Neural progenitor cell (in vitro differentiated cells): ENCODE data around the gene NPR3. TPM values are rescaled to one million over a fixed set of nuclear protein-coding genes. Genes with fewer than 3 reads are reported as not detected.

Experiments used
- DNase-seq: peaks from one replicate; pipeline ENCODE4 v3.0.0-alpha.2; 2016; ENCODE audit warnings: low spot score
- H2AFZ ChIP-seq: fragments of 200-600 bp; sonication (generic); replicated peaks from 2 replicates; pipeline ENCODE4 v1.6.1; 2016; ENCODE audit warnings: antibody characterized with exemption
- H3F3A ChIP-seq: fragments of 200-600 bp; sonication (generic); 2 replicates; pipeline ENCODE4 v1.6.1; 2016; ENCODE audit warnings: antibody characterized with exemption, low read depth
- H3K27ac ChIP-seq: fragments of 200-600 bp; sonication (generic); 2 replicates; pipeline ENCODE4 v1.5.1; 2016; ENCODE audit warnings: mild to moderate bottlenecking
- H3K27me3 ChIP-seq: fragments of 200-600 bp; sonication (generic); 2 replicates; pipeline ENCODE4 v1.6.1; 2016; ENCODE audit warnings: mild to moderate bottlenecking, moderate library complexity
- H3K36me3 ChIP-seq: fragments of 200-600 bp; sonication (generic); 2 replicates; pipeline ENCODE4 v1.5.1; 2016
- H3K4me1 ChIP-seq: fragments of 200-600 bp; sonication (generic); 2 replicates; pipeline ENCODE4 v1.6.1; 2016; ENCODE audit warnings: mixed run types
- H3K4me2 ChIP-seq: fragments of 200-600 bp; sonication (generic); 2 replicates; pipeline ENCODE4 v1.6.1; 2016
- H3K4me3 ChIP-seq: fragments of 200-600 bp; sonication (generic); 2 replicates; pipeline ENCODE4 v1.5.1; 2016
- H3K79me2 ChIP-seq: fragments of 200-600 bp; sonication (generic); 2 replicates; pipeline ENCODE4 v1.6.1; 2016; ENCODE audit warnings: low read depth
- H3K9ac ChIP-seq: fragments of 200-600 bp; sonication (generic); 2 replicates; pipeline ENCODE4 v1.6.1; 2016
- H3K9me3 ChIP-seq: fragments of 200-600 bp; sonication (generic); 2 replicates; pipeline ENCODE4 v1.5.1; 2016; ENCODE audit warnings: low read depth
- H4K20me1 ChIP-seq: fragments of 200-600 bp; sonication (generic); 2 replicates; pipeline ENCODE4 v1.6.1; 2016; ENCODE audit warnings: low read depth
- H3K27ac Mint-ChIP-seq: 3 replicates; pipeline ENCODE4 v1.8.0; 2021; ENCODE audit warnings: mixed read lengths
- H3K27me3 Mint-ChIP-seq: 2 replicates; pipeline ENCODE4 v1.8.0; 2022; ENCODE audit warnings: low read depth, mild to moderate bottlenecking, inconsistent platforms, moderate library complexity, mixed read lengths; ENCODE audit not compliant: insufficient read depth
- H3K36me3 Mint-ChIP-seq: 3 replicates; pipeline ENCODE4 v1.8.0; 2021; ENCODE audit warnings: mixed read lengths
- H3K4me1 Mint-ChIP-seq: 3 replicates; pipeline ENCODE4 v1.8.0; 2021; ENCODE audit warnings: mixed read lengths
- H3K4me3 Mint-ChIP-seq: 3 replicates; pipeline ENCODE4 v1.8.0; 2021; ENCODE audit warnings: mild to moderate bottlenecking, moderate library complexity, mixed read lengths
- H3K9me3 Mint-ChIP-seq: 3 replicates; pipeline ENCODE4 v1.8.0; 2020; ENCODE audit warnings: mixed read lengths
- CTCF ChIP-seq: fragments of 200-600 bp; sonication (generic); IDR thresholded peaks from 2 replicates; pipeline ENCODE4 v1.5.1; 2017; ENCODE audit warnings: antibody characterized with exemption, mild to moderate bottlenecking
- EZH2 ChIP-seq: fragments of 200-600 bp; sonication (generic); IDR thresholded peaks from 2 replicates; pipeline ENCODE4 v1.6.1; 2017; ENCODE audit warnings: antibody characterized with exemption, mild to moderate bottlenecking, moderate library complexity
- EZH2phosphoT487 ChIP-seq: fragments of 200-600 bp; sonication (generic); IDR thresholded peaks from 2 replicates; pipeline ENCODE4 v1.6.1; 2017; ENCODE audit warnings: antibody characterized with exemption
- total RNA-seq: library from RNA; depleted of rRNA; stranded (reverse); fragments of >200 nt; gene quantifications from 2 replicates; pipeline ENCODE4 v1.2.3, GENCODE V29; 2015; ENCODE audit warnings: low replicate concordance

NPR3 gene
- total RNA-seq, 1 donor from 2014 or later = not detected

- no peak for DNase-seq
- Histone ChIP-seq H4K20me1 (no peaks in the 10 kb centered on the region), H3K4me3 (no peak overlapping the region), H3K4me2 (no peak overlapping the region), H3K9ac (no peak overlapping the region), H3F3A (no peaks in the 10 kb centered on the region), H3K27ac (no peak overlapping the region), H2AFZ (no peak overlapping the region), H3K4me1 (no peaks in the 10 kb centered on the region), H3K27me3 (no peaks in the 10 kb centered on the region), H3K9me3 (no peaks in the 10 kb centered on the region), H3K79me2 (no peaks in the 10 kb centered on the region), H3K36me3 (no peaks in the 10 kb centered on the region)
- H3K36me3 Mint-ChIP-seq = no peaks in the 10 kb centered on the region
- no peaks in the 10 kb centered on the region for H3K27me3 Mint-ChIP-seq
- no peak overlapping the region for H3K27ac Mint-ChIP-seq
- peaks cover 2% of the 10 kb centered on the region for H3K9me3 Mint-ChIP-seq
- no peak overlapping the region for H3K4me3 Mint-ChIP-seq
- TF ChIP-seq CTCF = no peak
- no peak for TF ChIP-seq EZH2phosphoT487
- no peak for TF ChIP-seq EZH2
- H3K4me1 Mint-ChIP-seq = no peaks in the 10 kb centered on the region
These were observed 24.4 kb downstream of the NPR3 start for GRCh38 chr5:32735512-32735911.

DNA sequence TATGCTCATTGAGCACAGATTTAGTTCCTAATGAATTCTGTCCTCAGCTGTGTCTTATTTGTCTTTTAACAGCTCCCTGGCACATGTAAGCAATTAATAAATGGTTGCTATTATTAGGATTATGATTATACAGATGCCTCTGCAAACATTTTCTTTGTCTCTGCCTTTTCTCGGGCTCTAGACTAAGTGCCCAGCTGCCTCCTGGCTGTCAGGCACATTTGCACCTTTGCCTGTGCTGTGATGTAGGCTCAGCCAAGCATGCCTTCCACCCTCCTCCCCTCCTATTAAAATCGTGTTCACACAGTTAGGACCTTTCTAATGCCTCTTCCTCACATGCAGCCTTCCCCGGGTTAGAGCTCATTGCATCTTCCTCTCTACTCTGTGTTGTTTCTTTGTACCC lies 25.7 kb downstream of the NPR3 start:
- no peaks in the 10 kb centered on the region for H3K4me1 Mint-ChIP-seq
- TF ChIP-seq CTCF = no peak
- no peak for TF ChIP-seq EZH2
- TF ChIP-seq EZH2phosphoT487 = no peak

GRCh38 chr5:32740651-32741050 lies 29.5 kb downstream of the NPR3 start:
- no peak for TF ChIP-seq EZH2
- no peak for TF ChIP-seq CTCF
- TF ChIP-seq EZH2phosphoT487 = no peak
- Histone ChIP-seq H3K9me3 (no peaks in the 10 kb centered on the region), H3K4me1 (no peaks in the 10 kb centered on the region), H3K4me3 (no peak overlapping the region), H3K36me3 (no peaks in the 10 kb centered on the region), H3K27me3 (no peaks in the 10 kb centered on the region), H3F3A (no peaks in the 10 kb centered on the region), H3K79me2 (no peaks in the 10 kb centered on the region), H3K4me2 (no peak overlapping the region), H2AFZ (no peak overlapping the region), H3K9ac (no peak overlapping the region), H3K27ac (no peak overlapping the region), H4K20me1 (no peaks in the 10 kb centered on the region)
- Mint-ChIP-seq H3K36me3 (no peaks in the 10 kb centered on the region), H3K9me3 (no peaks in the 10 kb centered on the region), H3K27ac (no peak overlapping the region), H3K4me1 (no peaks in the 10 kb centered on the region), H3K4me3 (no peak overlapping the region), H3K27me3 (peaks cover 2% of the 10 kb centered on the region)
- no peak for DNase-seq

More for the DNA sequence above, 25.7 kb downstream of the NPR3 start:
- Histone ChIP-seq H3K27ac (no peak overlapping the region), H4K20me1 (no peaks in the 10 kb centered on the region), H3K4me3 (no peak overlapping the region), H2AFZ (no peak overlapping the region), H3K9me3 (no peaks in the 10 kb centered on the region), H3K79me2 (no peaks in the 10 kb centered on the region), H3K36me3 (no peaks in the 10 kb centered on the region), H3K4me1 (no peaks in the 10 kb centered on the region), H3K27me3 (no peaks in the 10 kb centered on the region), H3K4me2 (no peak overlapping the region), H3F3A (no peaks in the 10 kb centered on the region), H3K9ac (no peak overlapping the region)
- Mint-ChIP-seq H3K27me3 (no peaks in the 10 kb centered on the region), H3K4me3 (no peak overlapping the region), H3K9me3 (peaks cover 2% of the 10 kb centered on the region), H3K36me3 (no peaks in the 10 kb centered on the region), H3K27ac (no peak overlapping the region)
- no peak for DNase-seq

- Histone ChIP-seq H3K27me3 (no peaks in the 10 kb centered on the region), H3K36me3 (no peaks in the 10 kb centered on the region), H3K4me1 (no peaks in the 10 kb centered on the region), H3K79me2 (no peaks in the 10 kb centered on the region), H3K4me2 (no peak overlapping the region), H3F3A (no peaks in the 10 kb centered on the region), H3K9me3 (no peaks in the 10 kb centered on the region), H3K27ac (no peak overlapping the region), H3K4me3 (no peak overlapping the region), H2AFZ (no peak overlapping the region), H3K9ac (no peak overlapping the region), H4K20me1 (no peaks in the 10 kb centered on the region)
- Mint-ChIP-seq H3K9me3 (peaks cover 4% of the 10 kb centered on the region), H3K4me3 (no peak overlapping the region), H3K4me1 (no peaks in the 10 kb centered on the region), H3K27me3 (peaks cover 2% of the 10 kb centered on the region), H3K36me3 (no peaks in the 10 kb centered on the region), H3K27ac (no peak overlapping the region)
- TF ChIP-seq EZH2phosphoT487 (no peak), EZH2 (no peak), CTCF (no peak)
- no peak for DNase-seq
These were observed 34.2 kb downstream of the NPR3 start for GRCh38 chr5:32745317-32745716.
